ENCODE data around the gene KCNAB1.
A peak's percentile ranks its signal among the peaks of the same experiment; 100 is the strongest.

- TF ChIP-seq, protein P1, sequence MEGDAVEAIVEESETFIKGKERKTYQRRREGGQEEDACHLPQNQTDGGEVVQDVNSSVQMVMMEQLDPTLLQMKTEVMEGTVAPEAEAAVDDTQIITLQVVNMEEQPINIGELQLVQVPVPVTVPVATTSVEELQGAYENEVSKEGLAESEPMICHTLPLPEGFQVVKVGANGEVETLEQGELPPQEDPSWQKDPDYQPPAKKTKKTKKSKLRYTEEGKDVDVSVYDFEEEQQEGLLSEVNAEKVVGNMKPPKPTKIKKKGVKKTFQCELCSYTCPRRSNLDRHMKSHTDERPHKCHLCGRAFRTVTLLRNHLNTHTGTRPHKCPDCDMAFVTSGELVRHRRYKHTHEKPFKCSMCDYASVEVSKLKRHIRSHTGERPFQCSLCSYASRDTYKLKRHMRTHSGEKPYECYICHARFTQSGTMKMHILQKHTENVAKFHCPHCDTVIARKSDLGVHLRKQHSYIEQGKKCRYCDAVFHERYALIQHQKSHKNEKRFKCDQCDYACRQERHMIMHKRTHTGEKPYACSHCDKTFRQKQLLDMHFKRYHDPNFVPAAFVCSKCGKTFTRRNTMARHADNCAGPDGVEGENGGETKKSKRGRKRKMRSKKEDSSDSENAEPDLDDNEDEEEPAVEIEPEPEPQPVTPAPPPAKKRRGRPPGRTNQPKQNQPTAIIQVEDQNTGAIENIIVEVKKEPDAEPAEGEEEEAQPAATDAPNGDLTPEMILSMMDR (IDR thresholded peaks at IDR 0.05): peak; percentile 38 to 43
- no peak for TF ChIP-seq POLR2AphosphoS5 (IDR thresholded peaks at IDR 0.05)
- TF ChIP-seq POLR2A (IDR thresholded peaks at IDR 0.05): no peak
Observed at GRCh38 chr3:156509189-156510174, 389.1 kb downstream of the KCNAB1 start.

All from suprapubic skin (tissue), 4 donors.